Bronchial epithelial cell (primary cell): ENCODE results near the gene SULF2. TPM values are rescaled to one million over a fixed set of nuclear protein-coding genes. Genes with fewer than 3 reads are reported as not detected.

Experiments
- DNase-seq: peaks from one replicate; pipeline ENCODE4 v3.0.0-alpha.2; 2010; ENCODE audit warnings: low read depth
- FAIRE-seq: peaks from 2 replicates; lab custom pipeline; 2011; peaks lifted over from hg19 to GRCh38; lab: Jason Lieb, UNC
- H3K27me3 ChIP-seq: 2 replicates; pipeline ENCODE4 v1.5.1; 2011; ENCODE audit warnings: low read length; ENCODE audit not compliant: control insufficient read depth, insufficient read depth
- H3K36me3 ChIP-seq: 2 replicates; pipeline ENCODE4 v1.5.1; 2011; ENCODE audit warnings: low read length; ENCODE audit not compliant: control insufficient read depth, insufficient read depth
- H3K4me3 ChIP-seq: 2 replicates; pipeline ENCODE4 v1.5.1; 2011; ENCODE audit warnings: mild to moderate bottlenecking, low read depth, low read length, control low read depth
- total RNA-seq: library from RNA; depleted of rRNA; stranded (reverse); fragments of >200 nt; gene quantifications from 2 replicates; pipeline ENCODE4 v1.2.1, GENCODE V29; 2014
- TF ChIP-seq, protein P1 (sequence below): IDR thresholded peaks from 2 replicates; pipeline ENCODE4 v1.5.1; 2011; ENCODE audit warnings: mild to moderate bottlenecking, moderate library complexity, low read length, control low read depth, inconsistent platforms; ENCODE audit not compliant: insufficient read depth, severe bottlenecking

SULF2 gene
- total RNA-seq, 1 donor from 2014 or later = 31.6 TPM

DNA sequence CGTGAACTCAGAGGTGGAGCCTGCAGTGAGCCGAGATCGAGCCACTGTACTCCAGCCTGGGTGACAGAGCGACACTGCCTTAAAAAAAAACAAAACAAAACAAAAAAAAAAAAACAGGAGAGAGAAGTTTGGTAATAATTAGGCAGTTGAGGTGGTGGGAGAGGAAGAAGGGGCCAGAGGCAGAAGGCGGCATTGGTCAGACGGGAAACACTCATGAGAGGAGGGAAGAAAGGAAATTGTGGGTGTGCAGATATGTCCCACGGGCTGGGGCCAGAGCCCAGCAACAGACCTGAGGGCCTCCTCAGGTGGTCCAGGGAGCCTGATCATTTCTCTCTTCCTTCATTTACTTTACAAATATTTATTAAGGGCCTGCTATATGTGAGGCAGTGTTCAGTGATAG lies 20.0 kb downstream of the SULF2 start:
- TF ChIP-seq, protein P1, sequence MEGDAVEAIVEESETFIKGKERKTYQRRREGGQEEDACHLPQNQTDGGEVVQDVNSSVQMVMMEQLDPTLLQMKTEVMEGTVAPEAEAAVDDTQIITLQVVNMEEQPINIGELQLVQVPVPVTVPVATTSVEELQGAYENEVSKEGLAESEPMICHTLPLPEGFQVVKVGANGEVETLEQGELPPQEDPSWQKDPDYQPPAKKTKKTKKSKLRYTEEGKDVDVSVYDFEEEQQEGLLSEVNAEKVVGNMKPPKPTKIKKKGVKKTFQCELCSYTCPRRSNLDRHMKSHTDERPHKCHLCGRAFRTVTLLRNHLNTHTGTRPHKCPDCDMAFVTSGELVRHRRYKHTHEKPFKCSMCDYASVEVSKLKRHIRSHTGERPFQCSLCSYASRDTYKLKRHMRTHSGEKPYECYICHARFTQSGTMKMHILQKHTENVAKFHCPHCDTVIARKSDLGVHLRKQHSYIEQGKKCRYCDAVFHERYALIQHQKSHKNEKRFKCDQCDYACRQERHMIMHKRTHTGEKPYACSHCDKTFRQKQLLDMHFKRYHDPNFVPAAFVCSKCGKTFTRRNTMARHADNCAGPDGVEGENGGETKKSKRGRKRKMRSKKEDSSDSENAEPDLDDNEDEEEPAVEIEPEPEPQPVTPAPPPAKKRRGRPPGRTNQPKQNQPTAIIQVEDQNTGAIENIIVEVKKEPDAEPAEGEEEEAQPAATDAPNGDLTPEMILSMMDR = no peak
- Histone ChIP-seq H3K36me3 (peaks cover 3% of the 10 kb centered on the region), H3K4me3 (no peak overlapping the region), H3K27me3 (no peaks in the 10 kb centered on the region)
- DNase-seq = no peak
- no peak for FAIRE-seq

DNA sequence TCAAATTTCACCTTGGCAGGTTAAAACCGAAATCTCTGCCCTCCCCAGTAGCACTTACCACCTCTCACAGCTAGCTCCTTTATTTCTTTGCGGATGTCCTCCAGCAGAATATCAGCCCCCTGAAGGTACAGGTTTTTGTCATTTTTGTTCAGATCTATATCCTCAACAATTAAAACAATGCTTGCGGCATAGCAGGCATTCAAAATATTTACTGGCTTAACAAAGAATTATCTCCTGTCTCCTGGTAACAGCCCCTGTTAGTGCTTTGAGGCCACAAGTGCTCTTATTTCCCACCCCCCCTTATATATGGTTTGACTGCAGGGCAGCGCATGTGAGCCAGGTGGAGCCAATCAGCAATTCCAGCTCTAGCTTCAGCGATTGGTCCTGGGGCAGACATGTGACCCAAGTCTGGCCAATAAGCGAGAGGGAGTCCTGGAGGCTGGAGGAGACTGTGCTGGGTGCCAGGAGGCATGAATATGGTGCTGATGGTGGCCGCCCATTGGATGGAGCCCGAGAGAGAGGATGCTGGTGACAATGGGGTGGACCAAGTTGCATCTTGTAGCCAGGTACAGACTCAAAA lies 21.0 kb downstream of the SULF2 start:
- no peak overlapping the region for H3K4me3 ChIP-seq
- TF ChIP-seq, protein P1 = no peak
- H3K36me3 ChIP-seq = peaks cover 3% of the 10 kb centered on the region
- FAIRE-seq = no peak
- H3K27me3 ChIP-seq = no peaks in the 10 kb centered on the region
- no peak for DNase-seq

DNA sequence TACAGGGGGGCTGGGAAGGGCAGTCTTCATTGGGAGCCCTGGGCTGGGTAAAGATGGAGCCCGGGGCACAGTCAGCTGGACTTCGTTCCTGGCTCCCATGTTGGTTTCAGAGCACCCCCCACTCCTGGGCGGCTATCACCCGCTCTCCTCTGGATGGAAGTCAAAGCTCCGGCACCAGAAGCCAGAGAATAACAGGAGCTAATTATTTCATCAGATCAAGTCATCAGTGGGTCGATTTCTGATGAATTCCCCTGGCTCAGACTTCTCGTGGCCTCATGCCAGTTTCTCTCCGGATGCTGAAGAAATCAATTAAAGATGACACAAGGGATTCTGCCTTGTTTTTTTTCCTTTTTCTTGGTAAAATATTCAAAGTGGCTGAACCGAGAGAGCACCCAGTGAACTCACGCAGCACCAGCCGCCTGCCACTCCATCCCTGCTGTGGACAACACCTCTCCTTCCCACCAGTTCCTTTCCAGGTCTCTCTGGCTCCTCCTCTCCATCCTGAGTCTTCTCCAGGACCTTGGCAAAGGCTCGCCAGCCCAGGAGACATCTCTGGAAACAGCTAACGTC lies 22.5 kb downstream of the SULF2 start:
- Histone ChIP-seq H3K27me3 (no peaks in the 10 kb centered on the region), H3K4me3 (no peak overlapping the region), H3K36me3 (peaks cover 3% of the 10 kb centered on the region)
- DNase-seq (no peak), FAIRE-seq (peak; percentile 40)
- TF ChIP-seq, protein P1 = no peak

DNA sequence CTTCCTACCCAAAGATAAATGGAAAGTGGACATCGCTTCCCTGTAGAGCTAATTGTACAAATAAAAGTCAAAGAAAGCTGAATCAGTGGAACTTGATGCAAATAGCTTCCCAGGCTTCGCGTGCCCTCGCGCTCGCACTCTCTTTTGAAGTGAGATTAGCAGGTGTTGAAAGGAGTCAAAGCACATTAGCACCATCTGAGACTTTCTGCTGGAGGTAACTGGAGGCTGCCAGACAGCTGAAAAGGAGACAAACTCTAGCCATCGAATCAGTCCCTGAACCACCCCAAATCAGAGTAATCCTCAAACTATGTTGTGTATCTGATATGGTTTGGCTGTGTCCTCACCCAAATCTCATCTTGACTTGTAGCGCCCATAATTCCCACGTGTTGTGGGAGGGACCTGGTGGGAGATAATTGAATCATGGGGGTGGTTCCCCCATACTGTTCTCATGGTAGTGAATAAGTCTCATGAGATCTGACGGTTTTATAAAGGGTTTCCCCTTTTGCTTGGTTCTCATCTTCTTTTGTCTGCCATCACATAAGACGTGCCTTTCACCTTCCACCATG lies 23.7 kb downstream of the SULF2 start:
- Histone ChIP-seq H3K27me3 (no peaks in the 10 kb centered on the region), H3K36me3 (peaks cover 10% of the 10 kb centered on the region), H3K4me3 (no peak overlapping the region)
- DNase-seq (no peak), FAIRE-seq (peak; percentile 23)
- TF ChIP-seq, protein P1 = no peak

DNA sequence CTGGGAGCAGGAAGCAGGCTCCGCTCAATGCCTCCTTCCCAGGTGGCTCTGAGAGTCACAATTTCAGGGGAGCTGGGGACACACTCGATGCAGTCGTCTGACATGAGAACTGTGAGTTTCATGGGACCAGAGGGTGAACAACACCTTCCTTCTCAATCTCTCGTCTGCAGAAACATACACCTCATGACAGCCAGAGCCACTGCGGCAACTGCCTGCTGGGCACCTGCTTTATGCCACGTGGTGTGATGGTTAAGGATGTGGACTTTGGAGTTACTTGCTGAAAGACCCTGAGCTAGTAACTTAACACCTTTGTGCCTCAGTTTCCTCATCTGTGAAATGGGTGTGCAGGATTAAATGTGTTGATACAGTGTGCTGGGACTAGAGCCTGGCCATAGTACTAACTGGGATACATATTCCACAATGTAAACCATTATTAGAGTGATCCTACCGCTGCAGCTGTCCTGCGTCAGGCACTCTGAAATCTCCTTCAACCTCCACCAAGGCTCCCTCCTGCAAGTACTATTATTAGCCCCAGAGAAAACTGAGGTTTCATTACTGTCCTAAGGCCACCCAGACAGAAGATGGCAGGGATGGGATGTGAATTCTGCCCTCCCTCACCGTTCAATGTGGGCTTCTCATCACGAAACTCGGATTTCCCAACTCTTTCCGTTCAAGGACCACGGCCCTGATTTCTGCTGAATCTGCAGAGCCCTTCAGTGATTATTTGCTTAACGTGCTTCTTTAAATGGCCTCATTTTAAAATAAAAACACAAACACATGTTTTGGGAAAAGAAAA lies 24.4 kb downstream of the SULF2 start:
- Histone ChIP-seq H3K27me3 (no peaks in the 10 kb centered on the region), H3K4me3 (no peak overlapping the region), H3K36me3 (peaks cover 12% of the 10 kb centered on the region)
- TF ChIP-seq, protein P1 = no peak
- FAIRE-seq (no peak), DNase-seq (no peak)
